HEK293T (cell line): ENCODE results near the gene MED26.

Source experiments
- CTCF ChIA-PET: fragments of 350-600 bp; formaldehyde crosslinking; extraction: SDS; loops from one replicate; lab custom pipeline; 2021; ENCODE audit warnings: antibody characterized with exemption, inconsistent platforms; lab: Yijun Ruan, JAX
- POLR2A ChIA-PET: fragments of 350-600 bp; formaldehyde crosslinking; extraction: SDS; loops from one replicate; lab custom pipeline; 2020; ENCODE audit warnings: antibody characterized with exemption, inconsistent platforms; lab: Yijun Ruan, JAX
- DNase-seq: peaks from one replicate; pipeline ENCODE4 v3.0.0; 2012; ENCODE audit warnings: mixed read lengths; ENCODE audit errors: extremely low spot score
- ARNT ChIP-seq: fragments of 450-650 bp; IDR thresholded peaks from 2 replicates; pipeline ENCODE4 v1.6.1; 2017; ENCODE audit warnings: mild to moderate bottlenecking
- BHLHE40 ChIP-seq: fragments of 450-650 bp; IDR thresholded peaks from 2 replicates; pipeline ENCODE4 v1.6.1; 2016; ENCODE audit warnings: mild to moderate bottlenecking, moderate library complexity, borderline replicate concordance
- CTBP1 ChIP-seq: fragments of 450-650 bp; IDR thresholded peaks from 2 replicates; pipeline ENCODE4 v1.6.1; 2016; ENCODE audit warnings: borderline replicate concordance
- ELF4 ChIP-seq: fragments of 450-650 bp; IDR thresholded peaks from 2 replicates; pipeline ENCODE4 v1.6.1; 2017; ENCODE audit warnings: antibody characterized with exemption
- FOXA1 ChIP-seq: fragments of 450-650 bp; IDR thresholded peaks from 2 replicates; pipeline ENCODE4 v1.6.1; 2016; ENCODE audit warnings: mild to moderate bottlenecking
- FOXK2 ChIP-seq: fragments of 450-650 bp; IDR thresholded peaks from 2 replicates; pipeline ENCODE4 v1.6.1; 2016; ENCODE audit warnings: mild to moderate bottlenecking
- FOXM1 ChIP-seq: fragments of 450-650 bp; IDR thresholded peaks from 2 replicates; pipeline ENCODE4 v1.6.1; 2017; ENCODE audit warnings: mild to moderate bottlenecking, borderline replicate concordance
- HDGF ChIP-seq: fragments of 450-650 bp; IDR thresholded peaks from 2 replicates; pipeline ENCODE4 v1.6.1; 2017; ENCODE audit warnings: antibody characterized with exemption, borderline replicate concordance
- L3MBTL2 ChIP-seq: fragments of 450-650 bp; conservative IDR thresholded peaks from 2 replicates; pipeline ENCODE4 v1.6.1; 2016; ENCODE audit warnings: mild to moderate bottlenecking
- LEF1 ChIP-seq: fragments of 450-650 bp; IDR thresholded peaks from 2 replicates; pipeline ENCODE4 v1.6.1; 2017; ENCODE audit warnings: mild to moderate bottlenecking, borderline replicate concordance
- NFRKB ChIP-seq: fragments of 450-650 bp; IDR thresholded peaks from 2 replicates; pipeline ENCODE4 v1.6.1; 2016; ENCODE audit warnings: mild to moderate bottlenecking, moderate library complexity
- PKNOX1 ChIP-seq: fragments of 450-650 bp; IDR thresholded peaks from 2 replicates; pipeline ENCODE4 v1.6.1; 2016
- SP1 ChIP-seq: fragments of 450-650 bp; IDR thresholded peaks from 2 replicates; pipeline ENCODE4 v1.6.1; 2017
- SUZ12 ChIP-seq: fragments of 450-650 bp; IDR thresholded peaks from 2 replicates; pipeline ENCODE4 v1.6.1; 2016; ENCODE audit warnings: mild to moderate bottlenecking
- TARDBP ChIP-seq: fragments of 450-650 bp; IDR thresholded peaks from 2 replicates; pipeline ENCODE4 v1.6.1; 2016
- ZNF384 ChIP-seq: fragments of 450-650 bp; IDR thresholded peaks from 2 replicates; pipeline ENCODE4 v1.6.1; 2016

MED26 gene

DNA sequence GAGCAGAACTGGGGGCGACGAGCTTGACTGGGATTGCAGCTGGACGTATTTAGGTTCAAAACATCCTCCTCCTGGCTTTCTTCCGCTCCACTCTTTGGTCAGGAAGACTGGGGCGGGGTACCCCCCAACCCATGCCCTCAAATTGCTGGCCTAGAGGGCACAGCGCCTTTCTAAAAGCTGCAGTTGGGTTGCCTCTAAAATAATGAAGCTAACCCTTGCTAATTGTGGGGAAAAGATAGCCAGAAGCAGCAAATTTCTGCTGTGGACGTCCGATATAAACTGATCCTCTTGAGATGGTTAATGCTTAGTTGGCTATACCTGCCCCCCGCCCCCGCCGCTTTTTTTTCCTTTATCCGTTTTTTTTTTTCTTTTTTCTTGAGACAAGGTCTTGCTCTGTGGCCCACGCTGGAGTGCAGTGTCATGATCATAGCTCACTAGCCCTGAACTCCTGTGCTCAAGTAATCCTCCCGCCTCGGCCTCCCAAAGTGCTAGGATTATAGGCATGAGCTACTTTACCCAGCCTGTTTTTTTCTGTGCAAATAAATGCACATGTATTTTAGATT, 85.0 kb downstream of the MED26 start:
- POLR2A ChIA-PET = interaction anchor here (0.6 to 1.5 kb wide), 5 partner anchors 9 to 117 kb away, joined by 3 to 7 read pairs (median 3); partner anchors contain the start of gene SMIM7
- TF ChIP-seq CTBP1 (no peak), SUZ12 (no peak), ELF4 (no peak), NFRKB (no peak)
- no peak for DNase-seq
- CTCF ChIA-PET = interaction anchor here (0.5 kb wide), 1 partner anchor 62 kb away, joined by 4 read pairs; no protein-coding TSS in a partner anchor

DNA sequence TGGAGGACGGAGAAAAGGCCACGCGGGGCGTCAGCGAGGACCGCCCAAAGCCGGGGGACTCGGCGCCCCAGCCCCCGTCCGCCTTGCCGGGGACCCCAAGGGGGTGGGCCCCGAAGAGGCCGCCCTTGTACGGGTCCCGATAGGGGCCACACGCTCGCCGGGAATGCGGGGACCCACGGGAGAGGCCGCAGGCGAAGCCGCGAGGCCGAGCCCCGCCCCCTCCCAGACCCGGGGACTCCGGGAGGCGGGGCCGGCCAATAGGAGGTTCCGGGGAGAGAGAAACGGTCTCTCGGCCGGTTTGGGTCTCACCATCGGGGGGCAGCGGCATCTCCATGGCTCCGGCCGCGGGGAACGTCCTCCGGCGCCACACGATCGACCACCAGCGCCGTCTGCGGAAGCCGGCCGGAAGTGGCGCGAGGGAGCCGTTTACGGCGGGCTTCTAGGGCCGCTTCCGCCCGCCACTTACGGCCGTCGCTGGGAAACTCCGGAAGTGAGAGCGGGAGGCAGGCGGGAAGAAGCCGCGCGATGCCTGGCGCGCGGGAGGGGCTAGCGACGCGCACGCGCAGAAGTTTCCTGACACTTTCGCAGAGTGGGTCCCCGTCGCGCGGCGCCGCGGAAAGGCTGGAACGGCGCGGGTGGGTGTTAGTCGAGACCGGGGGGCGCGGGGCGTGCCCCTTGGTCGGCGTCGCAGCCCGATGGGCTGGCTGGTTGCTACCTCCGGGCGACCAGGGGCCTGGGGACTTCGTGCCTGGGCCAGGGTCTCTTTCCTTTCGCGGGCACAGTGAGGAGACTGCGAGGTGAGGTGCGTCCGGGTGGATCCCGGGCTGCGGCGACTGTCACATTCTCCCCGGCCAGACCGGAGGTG, 85.7 kb downstream of the MED26 start, which contains the start of gene CHERP:
TSS of gene CHERP (minus strand) at position 393 of the 865 bp plus-strand sequence. CDS start at position 334, 59 bp downstream.
- DNase-seq = peak; percentile 99
- ChIA-PET CTCF (interaction anchor here (0.5 kb wide), 2 partner anchors 61 to 259 kb away, joined by 4 read pairs; no protein-coding TSS in a partner anchor), POLR2A (interaction anchor here (0.6 to 1.5 kb wide), 9 partner anchors 9 to 86 kb away, joined by 3 to 7 read pairs (median 3); partner anchors contain the start of gene MED26)
- TF ChIP-seq FOXM1 = no peak
- TF ChIP-seq L3MBTL2 = peak; percentile 92
- TF ChIP-seq ELF4 = peak; percentile 84

DNA sequence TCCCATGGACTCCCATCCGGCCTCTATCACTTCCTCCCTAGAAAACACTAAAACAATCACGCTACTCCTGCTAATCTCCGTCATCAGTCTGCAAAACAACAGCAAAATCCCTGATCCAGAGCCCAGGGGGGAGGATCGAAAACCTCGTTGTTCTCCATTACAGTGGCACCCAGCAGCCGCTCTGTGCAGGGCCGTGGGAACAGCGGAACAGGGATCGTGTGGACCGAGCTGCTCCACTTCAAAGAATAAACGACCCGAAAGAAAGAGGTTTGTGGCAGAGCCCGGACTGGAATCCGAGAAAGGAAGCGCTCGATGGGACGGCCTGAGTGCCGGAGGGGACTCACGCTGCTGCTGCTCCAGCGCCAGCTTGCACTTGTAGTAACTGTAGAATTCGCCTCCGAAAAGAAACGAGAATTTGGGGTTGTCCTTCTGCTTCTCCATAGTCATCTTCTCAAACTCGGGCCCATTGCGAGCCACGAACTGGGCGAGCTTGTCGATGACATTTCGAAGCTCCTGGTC, 86.4 kb downstream of the MED26 start:
- no peak for DNase-seq
- TF ChIP-seq SP1 (no peak), ELF4 (no peak), PKNOX1 (no peak), FOXK2 (no peak), BHLHE40 (no peak), HDGF (no peak)
- ChIA-PET CTCF (interaction anchor here (0.5 kb wide), 1 partner anchor 259 kb away, joined by 4 read pairs; no protein-coding TSS in a partner anchor), POLR2A (interaction anchor here (0.6 to 1.0 kb wide), 5 partner anchors 9 to 86 kb away, joined by 3 read pairs; partner anchors contain the start of gene MED26)

- DNase-seq = no peak
- TF ChIP-seq LEF1 = no peak
- no peak for TF ChIP-seq HDGF
- no peak for TF ChIP-seq SUZ12
- ChIA-PET CTCF (no interaction called here), POLR2A (no interaction called here)
Measured at GRCh38 chr19:16540948-16541347, 87.1 kb downstream of the MED26 start.

DNA sequence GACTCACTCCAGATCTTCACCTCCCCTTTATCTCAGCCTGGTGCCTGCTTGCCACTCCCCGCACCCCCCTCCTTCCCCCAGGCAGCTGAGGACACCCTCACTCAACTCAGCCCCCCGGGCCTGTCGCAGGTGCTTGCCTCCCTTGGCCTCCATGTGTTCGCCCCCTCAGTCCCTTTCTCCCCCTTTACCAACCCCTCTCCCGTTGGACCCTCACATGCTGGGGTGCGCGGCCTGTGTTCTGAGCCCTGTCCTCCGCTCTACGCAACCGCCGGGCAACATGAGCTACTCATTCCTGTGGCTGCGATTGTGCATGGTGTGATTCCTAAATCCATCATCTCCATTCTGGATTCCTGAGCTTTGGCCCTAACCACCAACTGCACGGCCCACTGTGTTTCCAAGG, 90.9 kb downstream of the MED26 start:
- ChIA-PET POLR2A (no interaction called here), CTCF (no interaction called here)
- DNase-seq = no peak
- TF ChIP-seq CTBP1 (no peak), FOXK2 (no peak), ELF4 (no peak), TARDBP (no peak)

GRCh38 chr19:16536130-16536529, 91.9 kb downstream of the MED26 start:
- no peak for TF ChIP-seq NFRKB
- no peak for TF ChIP-seq FOXK2
- no peak for TF ChIP-seq CTBP1
- no peak for TF ChIP-seq SUZ12
- no peak for TF ChIP-seq LEF1
- TF ChIP-seq L3MBTL2 = no peak
- TF ChIP-seq ARNT = no peak
- no peak for TF ChIP-seq TARDBP
- TF ChIP-seq ZNF384 = no peak
- ChIA-PET POLR2A (no interaction called here), CTCF (no interaction called here)
- DNase-seq = no peak

DNA sequence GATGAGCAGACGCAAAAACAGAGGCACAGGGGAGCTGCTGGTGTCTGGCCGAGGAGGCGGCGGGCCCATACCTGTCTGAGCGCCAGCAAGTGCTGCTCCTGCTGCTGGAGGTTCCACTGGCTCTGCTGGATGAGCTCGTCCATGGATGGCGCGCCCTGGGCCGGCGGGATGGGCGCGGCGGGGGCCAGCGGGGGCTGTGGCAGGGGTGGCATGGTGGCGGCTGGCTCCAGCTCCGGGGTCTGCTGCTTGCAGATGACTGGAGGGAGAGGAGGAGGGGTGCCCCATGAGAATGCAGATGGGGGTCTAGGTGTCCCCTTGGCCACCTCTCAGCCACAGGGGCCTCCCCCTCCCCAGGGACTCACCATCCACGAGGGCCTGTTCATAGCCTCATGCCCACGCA, 92.6 kb downstream of the MED26 start:
- no peak for TF ChIP-seq ZNF384
- TF ChIP-seq FOXA1 = no peak
- TF ChIP-seq ARNT = no peak
- TF ChIP-seq NFRKB = no peak
- TF ChIP-seq FOXK2 = no peak
- no peak for TF ChIP-seq BHLHE40
- no peak for TF ChIP-seq HDGF
- TF ChIP-seq FOXM1 = no peak
- DNase-seq = no peak
- ChIA-PET POLR2A (no interaction called here), CTCF (no interaction called here)
